GM19240 (cell line): Measurements from ENCODE around the gene ODAD4.
"Not testable (repeated sequence)": the region's sequence is repeated elsewhere in the genome, so short reads cannot be mapped to it uniquely, and the experiment has no call there.

ENCODE experiments used
- DNase-seq: peaks from one replicate; pipeline ENCODE4 v3.0.0; 2011; ENCODE audit warnings: low spot score; ENCODE audit not compliant: insufficient read length

The ODAD4 gene

GRCh38 chr17:41912925-41913324 lies 17.5 kb upstream of the ODAD4 start:
- no peak for DNase-seq

- DNase-seq, result no peak
These were observed 16.6 kb upstream of the ODAD4 start for GRCh38 chr17:41913798-41914197.

GRCh38 chr17:41914358-41914766 lies 16.1 kb upstream of the ODAD4 start:
- DNase-seq, result no peak

GRCh38 chr17:41915020-41915419 lies 15.4 kb upstream of the ODAD4 start:
- no peak for DNase-seq

GRCh38 chr17:41915566-41915965 lies 14.9 kb upstream of the ODAD4 start:
- DNase-seq, result no peak

- no peak for DNase-seq
These were observed 13.2 kb upstream of the ODAD4 start for GRCh38 chr17:41917192-41917591.

GRCh38 chr17:41917679-41918313 lies 12.6 kb upstream of the ODAD4 start:
- DNase-seq, result peak; percentile 21

- DNase-seq, result peak; percentile 95
These were observed 11.9 kb upstream of the ODAD4 start, which contains the start of gene ACLY for GRCh38 chr17:41918314-41919164. ACLY (minus strand) TSS chr17:41918951; CDS start chr17:41913873, 5,078 bp downstream.

GRCh38 chr17:41919165-41919817 lies 11.1 kb upstream of the ODAD4 start:
- DNase-seq, result no peak

GRCh38 chr17:41919840-41920579 lies 10.4 kb upstream of the ODAD4 start:
- no peak for DNase-seq

- no peak for DNase-seq
These were observed 9.8 kb upstream of the ODAD4 start for GRCh38 chr17:41920580-41920955.

GRCh38 chr17:41925991-41926590 lies 4.3 kb upstream of the ODAD4 start:
- DNase-seq, result no peak

GRCh38 chr17:41928693-41929251 lies 1.6 kb upstream of the ODAD4 start:
- no peak for DNase-seq

- not testable (repeated sequence) for DNase-seq
These were observed 378 bp downstream of the ODAD4 start for GRCh38 chr17:41930833-41931156.

- not testable (repeated sequence) for DNase-seq
These were observed 1.3 kb downstream of the ODAD4 start for GRCh38 chr17:41931715-41932114.

- no peak for DNase-seq
These were observed 2.5 kb downstream of the ODAD4 start for GRCh38 chr17:41932816-41933389.

GRCh38 chr17:41935641-41936040 lies 5.2 kb downstream of the ODAD4 start:
- no peak for DNase-seq

GRCh38 chr17:41937970-41938954 lies 7.8 kb downstream of the ODAD4 start:
- DNase-seq, result no peak

- no peak for DNase-seq
These were observed 8.8 kb downstream of the ODAD4 start for GRCh38 chr17:41939044-41939692.
